Fibroblast of villous mesenchyme (primary cell): Measurements from ENCODE around the gene CYB5A. TPM values are rescaled to one million over a fixed set of nuclear protein-coding genes. Genes with fewer than 3 reads are reported as not detected.
"Not testable (repeated sequence)": the region's sequence is repeated elsewhere in the genome, so short reads cannot be mapped to it uniquely, and the experiment has no call there.

Source experiments
- DNase-seq: peaks from one replicate; pipeline ENCODE4 v3.0.0-alpha.2; 2010; ENCODE audit warnings: low read depth
- H3K4me3 ChIP-seq: 2 replicates; pipeline ENCODE4 v1.5.1; 2011; ENCODE audit warnings: low read depth, mild to moderate bottlenecking, low read length
- CTCF ChIP-seq: IDR thresholded peaks from 2 replicates; pipeline ENCODE4 v1.5.1; 2012; ENCODE audit warnings: low read depth, mild to moderate bottlenecking, low read length; ENCODE audit not compliant: insufficient read depth
- total RNA-seq: library from RNA; depleted of rRNA; stranded (reverse); fragments of >200 nt; gene quantifications from 2 replicates; pipeline ENCODE4 v1.2.3, GENCODE V29; 2012

The CYB5A gene
- total RNA-seq, 1 donor: 114 TPM

GRCh38 chr18:74288730-74289129 is 3.0 kb downstream of the CYB5A start:
- peak; percentile 49 for DNase-seq
- TF ChIP-seq CTCF: no peak
- H3K4me3 ChIP-seq: peak overlapping the region; percentile 51

- no peak for DNase-seq
- no peak for TF ChIP-seq CTCF
- peak overlapping the region; percentile 7 for H3K4me3 ChIP-seq
Observed at GRCh38 chr18:74288041-74288440, 3.7 kb downstream of the CYB5A start.

GRCh38 chr18:74286856-74287255 is 4.9 kb downstream of the CYB5A start:
- no peak for TF ChIP-seq CTCF
- no peak for DNase-seq
- no peak overlapping the region for H3K4me3 ChIP-seq

- DNase-seq: no peak
Observed at GRCh38 chr18:74286106-74286855, 5.5 kb downstream of the CYB5A start.

GRCh38 chr18:74285583-74285982 is 6.2 kb downstream of the CYB5A start:
- not testable (repeated sequence) for H3K4me3 ChIP-seq, DNase-seq

More at GRCh38 chr18:74286106-74286855, 5.5 kb downstream of the CYB5A start:
- H3K4me3 ChIP-seq: no peak overlapping the region
- no peak for TF ChIP-seq CTCF

GRCh38 chr18:74284980-74285355 is 6.8 kb downstream of the CYB5A start:
- no peak overlapping the region for H3K4me3 ChIP-seq
- TF ChIP-seq CTCF: no peak
- no peak for DNase-seq

GRCh38 chr18:74284191-74284979 is 7.4 kb downstream of the CYB5A start:
- no peak overlapping the region for H3K4me3 ChIP-seq
- peak; percentile 68 for DNase-seq
- no peak for TF ChIP-seq CTCF
